IMR-90 (cell line): Measurements from ENCODE around the gene HACD2. TPM values are rescaled to one million over a fixed set of nuclear protein-coding genes. Genes with fewer than 3 reads are reported as not detected.

Experiments
- ATAC-seq: fragments of 200-7000 bp; cut with Tn5 transposase; 2 replicates; pipeline ENCODE4 v1.9.1; 2020; ENCODE audit warnings: low read depth, mild to moderate bottlenecking, moderate library complexity
- BruUV-seq: library from RNA; stranded (reverse); fragments of 400-500 nt; replicated peaks from 2 replicates; lab custom pipeline; 2021; lab: Mats Ljungman, UMichigan
- CTCF ChIA-PET: fragments of 300-600 bp; formaldehyde crosslinking; extraction: SDS; loops from one replicate; lab custom pipeline; 2021; ENCODE audit warnings: antibody characterized with exemption; lab: Yijun Ruan, JAX
- POLR2A ChIA-PET: fragments of 300-600 bp; sonication (Branson Sonifier 250); formaldehyde crosslinking; loops from one replicate; lab custom pipeline; 2022; ENCODE audit warnings: antibody characterized with exemption; ENCODE audit not compliant: unreplicated experiment; lab: Charles Lee
- DNase-seq: peaks from one replicate; pipeline ENCODE4 v3.0.0; 2013
- H2AFZ ChIP-seq: replicated peaks from 2 replicates; pipeline ENCODE3; 2013; ENCODE audit warnings: low read length, mild to moderate bottlenecking; ENCODE audit not compliant: poor library complexity
- H2AK5ac ChIP-seq: 2 replicates; pipeline ENCODE4 v1.6.1; 2013; ENCODE audit warnings: low read depth, low read length, inconsistent platforms
- H2AK9ac ChIP-seq: replicated peaks from 2 replicates; pipeline ENCODE3; 2013; ENCODE audit warnings: mild to moderate bottlenecking, low read depth, low read length, moderate library complexity; ENCODE audit not compliant: poor library complexity
- H2BK120ac ChIP-seq: 2 replicates; pipeline ENCODE4 v1.6.1; 2013; ENCODE audit warnings: low read depth, low read length, inconsistent platforms
- H2BK15ac ChIP-seq: 3 replicates; pipeline ENCODE4 v1.6.1; 2013; ENCODE audit warnings: low read depth, low read length, inconsistent platforms
- H2BK20ac ChIP-seq: 2 replicates; pipeline ENCODE4 v1.6.1; 2013; ENCODE audit warnings: low read depth, mild to moderate bottlenecking, inconsistent platforms, low read length, moderate library complexity
- H2BK5ac ChIP-seq: 2 replicates; pipeline ENCODE4 v1.6.1; 2013; ENCODE audit warnings: mild to moderate bottlenecking, low read depth, low read length, inconsistent platforms; ENCODE audit not compliant: poor library complexity, severe bottlenecking
- H3K14ac ChIP-seq: replicated peaks from 2 replicates; pipeline ENCODE4 v1.6.1; 2013; ENCODE audit warnings: low read depth, low read length, inconsistent platforms
- H3K18ac ChIP-seq: 2 replicates; pipeline ENCODE4 v1.6.1; 2013; ENCODE audit warnings: low read depth, low read length, control low read depth
- H3K23ac ChIP-seq: 2 replicates; pipeline ENCODE4 v1.6.1; 2013; ENCODE audit warnings: low read depth, low read length, inconsistent platforms
- H3K27ac ChIP-seq: 2 replicates; pipeline ENCODE4 v1.5.1; 2013; ENCODE audit warnings: mild to moderate bottlenecking, control low read depth, low read length; ENCODE audit not compliant: insufficient read depth
- H3K27me3 ChIP-seq: 2 replicates; pipeline ENCODE4 v1.6.1; 2013; ENCODE audit warnings: low read length; ENCODE audit not compliant: control insufficient read depth, insufficient read depth
- H3K36me3 ChIP-seq: 2 replicates; pipeline ENCODE4 v1.6.1; 2013; ENCODE audit warnings: low read length, mixed read lengths; ENCODE audit not compliant: control insufficient read depth, insufficient read depth
- H3K4ac ChIP-seq: 2 replicates; pipeline ENCODE4 v1.6.1; 2013; ENCODE audit warnings: low read depth, low read length, inconsistent platforms
- H3K4me1 ChIP-seq: 2 replicates; pipeline ENCODE4 v1.6.1; 2013; ENCODE audit warnings: low read length, mixed read lengths; ENCODE audit not compliant: control insufficient read depth, insufficient read depth
- H3K4me2 ChIP-seq: 2 replicates; pipeline ENCODE4 v1.6.1; 2013; ENCODE audit warnings: low read depth, mild to moderate bottlenecking, control low read depth, low read length, moderate library complexity
- H3K4me3 ChIP-seq: 2 replicates; pipeline ENCODE4 v1.5.1; 2013; ENCODE audit warnings: low read depth, mild to moderate bottlenecking, control low read depth, low read length, moderate library complexity; ENCODE audit not compliant: insufficient read depth
- H3K56ac ChIP-seq: 2 replicates; pipeline ENCODE4 v1.6.1; 2013; ENCODE audit warnings: low read length, inconsistent platforms; ENCODE audit not compliant: insufficient read depth; ENCODE audit errors: extremely low read depth
- H3K79me1 ChIP-seq, 2 experiments: 2 replicates each; pipeline ENCODE4 v1.6.1; 2013; ENCODE audit warnings: low read length in 2 of 2, inconsistent platforms in 1 of 2, low read depth in 1 of 2
- H3K9ac ChIP-seq: 2 replicates; pipeline ENCODE4 v1.6.1; 2013; ENCODE audit warnings: low read depth, low read length, control low read depth
- H3K9me1 ChIP-seq: 2 replicates; pipeline ENCODE4 v1.6.1; 2013; ENCODE audit warnings: low read length, inconsistent platforms; ENCODE audit not compliant: insufficient read depth
- H3K9me3 ChIP-seq: 2 replicates; pipeline ENCODE4 v1.6.1; 2013; ENCODE audit warnings: low read length; ENCODE audit not compliant: control insufficient read depth, insufficient read depth
- H4K20me1 ChIP-seq: 2 replicates; pipeline ENCODE4 v1.6.1; 2013; ENCODE audit warnings: low read length, inconsistent platforms; ENCODE audit not compliant: insufficient read depth
- H4K5ac ChIP-seq: 2 replicates; pipeline ENCODE4 v1.6.1; 2013; ENCODE audit warnings: mild to moderate bottlenecking, low read depth, low read length, control low read depth
- H4K8ac ChIP-seq, 2 experiments: 2 replicates each; pipeline ENCODE4 v1.6.1; 2013; ENCODE audit warnings: low read depth in 2 of 2, low read length in 2 of 2, control low read depth in 1 of 2, inconsistent platforms in 1 of 2
- H4K91ac ChIP-seq: 2 replicates; pipeline ENCODE4 v1.6.1; 2013; ENCODE audit warnings: low read depth, low read length, inconsistent platforms; ENCODE audit not compliant: insufficient read depth
- BHLHE40 ChIP-seq: fragments of 150-350 bp; IDR thresholded peaks from 2 replicates; pipeline ENCODE4 v1.6.1; 2016; ENCODE audit warnings: mild to moderate bottlenecking, low read depth, low read length
- CHD1 ChIP-seq: IDR thresholded peaks from 2 replicates; pipeline ENCODE4 v1.6.1; 2012; ENCODE audit warnings: low read depth, low read length, improper control_type of control experiment
- MXI1 ChIP-seq: IDR thresholded peaks from 2 replicates; pipeline ENCODE4 v1.6.1; 2012; ENCODE audit warnings: low read depth, mild to moderate bottlenecking, low read length, moderate library complexity, borderline replicate concordance
- POLR2A ChIP-seq: IDR thresholded peaks from 2 replicates; pipeline ENCODE4 v1.6.1; 2012; ENCODE audit warnings: mild to moderate bottlenecking, low read depth, low read length
- RCOR1 ChIP-seq: IDR thresholded peaks from 2 replicates; pipeline ENCODE4 v1.6.1; 2012; ENCODE audit warnings: mild to moderate bottlenecking, low read length, improper control_type of control experiment; ENCODE audit not compliant: insufficient replicate concordance
- SMC3 ChIP-seq: fragments of 150-350 bp; IDR thresholded peaks from 2 replicates; pipeline ENCODE4 v1.6.1; 2016; ENCODE audit warnings: low read depth, mild to moderate bottlenecking, antibody characterized with exemption, low read length, moderate library complexity
- WGBS, 2 experiments: methylation state at CpG; one replicate each; pipeline versions ENCODE4 v1.1.5 to v1.1.7; 2013; ENCODE audit warnings: missing lambda C conversion rate in 2 of 2; ENCODE audit not compliant: insufficient read length in 1 of 2; ENCODE audit errors: extremely low coverage in 2 of 2; 5-methylcytosine and 5-hydroxymethylcytosine counted together
- dilution Hi-C: fragments of 300-500 bp; cut with HindIII; formaldehyde crosslinking; loops from one replicate; pipeline ENCODE4 v1.14.3; 2018; ENCODE audit warnings: low sequenced_read_pairs; ENCODE audit not compliant: unreplicated experiment
- in situ Hi-C: fragments of 300-500 bp; cut with MboI; formaldehyde crosslinking; loops from 3 replicates; pipeline ENCODE4 v1.14.3; 2019; ENCODE audit warnings: low sequenced_read_pairs, inconsistent platforms, mixed read lengths
- intact Hi-C: fragments of 100-400 bp; cut with micrococcal nuclease; formaldehyde crosslinking; loops from 2 replicates; pipeline ENCODE4 v1.10.0; 2022
- polyA plus RNA-seq, 3 experiments: library from polyadenylated mRNA; depleted of rRNA; stranded (reverse); fragments of >200 nt; gene quantifications; 2 replicates each; pipeline ENCODE4 v1.2.3, GENCODE V29; 2012; ENCODE audit warnings: low replicate concordance in 1 of 3
- total RNA-seq: library from RNA; depleted of rRNA; stranded (reverse); fragments of >200 nt; gene quantifications from 2 replicates; pipeline ENCODE4 v1.2.3, GENCODE V29; 2012
- TF ChIP-seq, protein P1 (sequence below): conservative IDR thresholded peaks from 2 replicates; pipeline ENCODE4 v1.5.1; 2012; ENCODE audit warnings: mild to moderate bottlenecking, low read depth, low read length, improper control_type of control experiment

The HACD2 gene
- total and polyA plus RNA-seq, 2 of the 4 experiments (the other 2 are of a cell fraction), result 21.5 to 22.6 TPM

DNA sequence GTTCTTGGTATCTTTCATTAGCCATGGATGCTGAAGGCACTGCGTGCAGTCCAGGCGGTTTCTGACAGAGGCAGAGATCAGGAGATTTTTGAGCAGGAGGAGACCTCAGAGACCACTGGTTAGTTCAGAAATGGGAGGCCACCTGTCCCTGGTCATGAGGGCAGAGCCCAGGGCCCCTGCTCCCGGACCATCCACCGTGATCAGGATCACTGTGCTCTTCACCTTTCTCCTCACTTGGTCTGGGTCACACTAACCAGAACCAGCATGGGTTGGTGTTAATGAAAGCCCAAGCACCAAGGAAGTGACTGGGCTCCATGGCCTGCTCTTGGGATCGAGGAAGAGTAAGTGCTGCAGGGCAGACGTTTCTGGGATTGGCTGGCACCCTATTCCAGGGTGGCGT, 42.0 kb upstream of the HACD2 start:
- no peak for TF ChIP-seq SMC3
- TF ChIP-seq POLR2A, result no peak
- TF ChIP-seq, protein P1, sequence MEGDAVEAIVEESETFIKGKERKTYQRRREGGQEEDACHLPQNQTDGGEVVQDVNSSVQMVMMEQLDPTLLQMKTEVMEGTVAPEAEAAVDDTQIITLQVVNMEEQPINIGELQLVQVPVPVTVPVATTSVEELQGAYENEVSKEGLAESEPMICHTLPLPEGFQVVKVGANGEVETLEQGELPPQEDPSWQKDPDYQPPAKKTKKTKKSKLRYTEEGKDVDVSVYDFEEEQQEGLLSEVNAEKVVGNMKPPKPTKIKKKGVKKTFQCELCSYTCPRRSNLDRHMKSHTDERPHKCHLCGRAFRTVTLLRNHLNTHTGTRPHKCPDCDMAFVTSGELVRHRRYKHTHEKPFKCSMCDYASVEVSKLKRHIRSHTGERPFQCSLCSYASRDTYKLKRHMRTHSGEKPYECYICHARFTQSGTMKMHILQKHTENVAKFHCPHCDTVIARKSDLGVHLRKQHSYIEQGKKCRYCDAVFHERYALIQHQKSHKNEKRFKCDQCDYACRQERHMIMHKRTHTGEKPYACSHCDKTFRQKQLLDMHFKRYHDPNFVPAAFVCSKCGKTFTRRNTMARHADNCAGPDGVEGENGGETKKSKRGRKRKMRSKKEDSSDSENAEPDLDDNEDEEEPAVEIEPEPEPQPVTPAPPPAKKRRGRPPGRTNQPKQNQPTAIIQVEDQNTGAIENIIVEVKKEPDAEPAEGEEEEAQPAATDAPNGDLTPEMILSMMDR, result no peak
- no peak for TF ChIP-seq RCOR1
- no peak for TF ChIP-seq MXI1
- no peak for TF ChIP-seq CHD1
- no peak for TF ChIP-seq BHLHE40
- ChIA-PET POLR2A (no interaction called here), CTCF (no interaction called here)
- intact Hi-C loops (no loop called here), dilution Hi-C loops (no loop called here), in situ Hi-C loops (no loop called here)
- H2BK20ac ChIP-seq, result no peak overlapping the region
- H3K9me3 ChIP-seq, result no peaks in the 10 kb centered on the region
- no TSS peak for BruUV-seq
- H3K18ac ChIP-seq, result no peak overlapping the region
- H3K14ac ChIP-seq, result no peak overlapping the region
- no peak overlapping the region for H4K91ac ChIP-seq
- no peak overlapping the region for H3K4me3 ChIP-seq
- no peak overlapping the region for H3K4ac ChIP-seq
- H2AK9ac ChIP-seq, result no peak overlapping the region
- peak overlapping the region; percentile 44; the same call in 1 of the 2 replicates for H2AK5ac ChIP-seq
- no peak overlapping the region for H2BK15ac ChIP-seq
- no peak overlapping the region for H2BK120ac ChIP-seq
- peaks cover 11 to 56% of the 10 kb centered on the region in 2 experiments for H3K79me1 ChIP-seq
- no peak overlapping the region for H4K5ac ChIP-seq
- H4K20me1 ChIP-seq, result no peaks in the 10 kb centered on the region
- no peaks in the 10 kb centered on the region for H3K27me3 ChIP-seq
- no peak overlapping the region; the same call in 1 of the 2 replicates for H3K56ac ChIP-seq
- no peak overlapping the region for H3K23ac ChIP-seq
- no peak overlapping the region for H4K8ac ChIP-seq
- H3K4me2 ChIP-seq, result no peak overlapping the region
- no peak for ATAC-seq
- DNase-seq, result no peak
- H3K36me3 ChIP-seq, result peaks cover 66% of the 10 kb centered on the region
- H3K4me1 ChIP-seq, result peaks cover 11% of the 10 kb centered on the region
- H3K9me1 ChIP-seq, result peaks cover 26% of the 10 kb centered on the region
- H3K9ac ChIP-seq, result no peak overlapping the region
- H2AFZ ChIP-seq, result no peak overlapping the region
- WGBS, 2 experiments, result no CpG with 5 or more reads among the region's 7 CpGs
- H2BK5ac ChIP-seq, result no peak overlapping the region
- no peak overlapping the region for H3K27ac ChIP-seq
